Endothelial cell of umbilical vein (primary cell): ENCODE data around the gene PCDHB16. TPM values are rescaled to one million over a fixed set of nuclear protein-coding genes. Genes with fewer than 3 reads are reported as not detected.
A peak's percentile ranks its signal among the peaks of the same experiment; 100 is the strongest.

ENCODE experiments used
- Bru-seq: library from RNA; stranded (reverse); fragments of 400-500 nt; gene quantifications from one replicate; lab custom pipeline; 2021; lab: Mats Ljungman, UMichigan
- BruChase-seq, 2 experiments: library from RNA; stranded (reverse); fragments of 400-500 nt; gene quantifications; one replicate each; lab custom pipeline; 2021; lab: Mats Ljungman, UMichigan
- BruUV-seq: library from RNA; stranded (reverse); fragments of 400-500 nt; replicated peaks from 2 replicates; lab custom pipeline; 2021; lab: Mats Ljungman, UMichigan
- CTCF ChIA-PET: fragments of 300-600, 350-600 bp; sonication (Branson Sonifier 250); formaldehyde crosslinking; loops from one replicate; lab custom pipeline; 2021; ENCODE audit warnings: antibody characterized with exemption, inconsistent platforms; lab: Charles Lee
- POLR2A ChIA-PET: fragments of 300-600, 350-600 bp; sonication (Branson Sonifier 250); formaldehyde crosslinking; loops from one replicate; lab custom pipeline; 2021; ENCODE audit warnings: antibody characterized with exemption, inconsistent platforms; lab: Charles Lee
- DNase-seq: peaks from one replicate; pipeline ENCODE4 v3.0.0-alpha.2; 2011; ENCODE audit warnings: low read depth, low spot score
- FAIRE-seq: peaks from 2 replicates; lab custom pipeline; 2011; peaks lifted over from hg19 to GRCh38; lab: Jason Lieb, UNC
- H2AFZ ChIP-seq: 2 replicates; pipeline ENCODE4 v1.6.0; 2012; ENCODE audit warnings: low read depth, low read length, control low read depth, inconsistent platforms
- H3K27ac ChIP-seq: 2 replicates; pipeline ENCODE4 v1.5.1; 2011; ENCODE audit warnings: low read depth, mild to moderate bottlenecking, control low read depth, low read length, moderate library complexity; ENCODE audit not compliant: insufficient read depth
- H3K27me3 ChIP-seq, 2 experiments: 2 replicates each; pipeline versions ENCODE4 v1.6.0 to v1.6.1; 2011; ENCODE audit warnings: low read length in 2 of 2, mixed read lengths in 1 of 2; ENCODE audit not compliant: control insufficient read depth in 2 of 2, insufficient read depth in 2 of 2
- H3K36me3 ChIP-seq, 2 experiments: 2 replicates in 1 of 2; 3 replicates in 1 of 2; pipeline ENCODE4 v1.5.1; 2011; ENCODE audit warnings: low read length in 2 of 2, mild to moderate bottlenecking in 1 of 2, moderate library complexity in 1 of 2; ENCODE audit not compliant: control insufficient read depth in 2 of 2, insufficient read depth in 2 of 2; ENCODE audit errors: extremely low read depth in 1 of 2
- H3K4me1 ChIP-seq: 3 replicates; pipeline ENCODE4 v1.5.1; 2011; ENCODE audit warnings: mild to moderate bottlenecking, low read length; ENCODE audit not compliant: control insufficient read depth, insufficient read depth; ENCODE audit errors: extremely low read depth
- H3K4me2 ChIP-seq: 2 replicates; pipeline ENCODE4 v1.6.1; 2011; ENCODE audit warnings: low read length, control low read depth, mixed read lengths; ENCODE audit not compliant: insufficient read depth
- H3K4me3 ChIP-seq, 3 experiments: fragments of 200-600 bp in 1 of 3; sonication (generic), shearing (Covaris generic) in 1 of 3; replicated peaks in 1 of 3; 2 replicates each; pipeline ENCODE4 v1.5.1; 2011 to 2016; ENCODE audit warnings: control low read depth in 3 of 3, low read length in 3 of 3, mild to moderate bottlenecking in 2 of 3, inconsistent platforms in 1 of 3, low read depth in 1 of 3, moderate library complexity in 1 of 3; ENCODE audit not compliant: insufficient read depth in 1 of 3
- H3K79me2 ChIP-seq: 2 replicates; pipeline ENCODE4 v1.6.0; 2012; ENCODE audit warnings: low read length, inconsistent platforms; ENCODE audit not compliant: control insufficient read depth, insufficient read depth
- H3K9ac ChIP-seq: replicated peaks from 2 replicates; pipeline ENCODE3; 2011; ENCODE audit warnings: low read length, control low read depth; ENCODE audit not compliant: insufficient read depth; ENCODE audit errors: extremely low read depth
- H3K9me1 ChIP-seq: replicated peaks from 3 replicates; pipeline ENCODE4 v1.6.0; 2011; ENCODE audit warnings: mild to moderate bottlenecking, low read length; ENCODE audit not compliant: control insufficient read depth, insufficient read depth; ENCODE audit errors: extremely low read depth
- H3K9me3 ChIP-seq: replicated peaks from 2 replicates; pipeline ENCODE4 v1.5.1; 2012; ENCODE audit warnings: low read length, inconsistent platforms; ENCODE audit not compliant: control insufficient read depth, insufficient read depth
- H4K20me1 ChIP-seq: replicated peaks from 2 replicates; pipeline ENCODE3; 2011; ENCODE audit warnings: mild to moderate bottlenecking, low read length; ENCODE audit not compliant: control insufficient read depth, insufficient read depth; ENCODE audit errors: extremely low read depth
- CTCF ChIP-seq, 2 donors: IDR thresholded peaks; 1 replicate in 1 of 2; 2 replicates in 1 of 2; pipeline ENCODE4 v1.5.1; 2011; ENCODE audit warnings: low read length in 2 of 2, mild to moderate bottlenecking in 2 of 2, moderate library complexity in 2 of 2, control low read depth in 1 of 2, inconsistent platforms in 1 of 2, low read depth in 1 of 2; ENCODE audit not compliant: insufficient read depth in 1 of 2; ENCODE audit errors: extremely low read depth in 1 of 2
- GATA2 ChIP-seq: IDR thresholded peaks from 2 replicates; pipeline ENCODE4 v1.7.0; 2011; ENCODE audit warnings: low read depth, mild to moderate bottlenecking, moderate library complexity, mixed read lengths, low read length; ENCODE audit not compliant: insufficient read length, insufficient read depth
- dilution Hi-C: fragments of 300-500 bp; cut with MboI; formaldehyde crosslinking; loops from one replicate; pipeline ENCODE4 v1.15.0; 2019; ENCODE audit warnings: low sequenced_read_pairs; ENCODE audit not compliant: extremely low pct_ligation_motif_present
- intact Hi-C: fragments of 100-400 bp; cut with micrococcal nuclease; formaldehyde crosslinking; loops from one replicate; pipeline ENCODE4 v1.10.0; 2022
- long read RNA-seq: library from polyadenylated mRNA; stranded (forward); transcript quantifications from one replicate; pipeline ENCODE4 v2.0.0, GENCODE V29; 2021
- polyA minus RNA-seq, 3 experiments: library from RNA; depleted of rRNA, polyadenylated mRNA; stranded (reverse); fragments of >200 nt; gene quantifications; 1 replicate in 1 of 3; 2 replicates in 2 of 3; pipeline ENCODE4 v1.2.3, GENCODE V29; 2011
- polyA plus RNA-seq, 4 experiments: library from polyadenylated mRNA; depleted of rRNA in 3 of 4; stranded (reverse) in 3 of 4; unstranded in 1 of 4; fragments of >200 nt; gene quantifications; 2 replicates each; pipeline versions ENCODE4 v1.2.1 to v1.2.3, GENCODE V29; 2011 to 2012; ENCODE audit warnings: missing spikeins in 1 of 4
- total RNA-seq: library from RNA; stranded (reverse); gene quantifications from 2 replicates; pipeline ENCODE4 v1.2.3, GENCODE V29; 2021

The PCDHB16 gene
- total RNA-seq (0.12 and 0.22 TPM in 2 replicates), polyA plus RNA-seq (0.18 and 0.33 TPM in 2 replicates), polyA minus RNA-seq (0.66 and 0.83 TPM in 2 replicates), Bru-seq, nascent RNA (not detected), BruChase-seq, experiment 1, labeled RNA remaining after a 6-hour chase (percentile 30 among the genes with signal in this experiment), BruChase-seq, experiment 2, labeled RNA remaining after a 2-hour chase (percentile 26 among the genes with signal in this experiment)
- polyA plus RNA-seq (2011; cell fraction: cytosol; rRNA removed): 0.15 and 0.17 TPM in 2 replicates
- 0.07 and 0.12 TPM in 2 replicates for polyA plus RNA-seq (2011; cell fraction: nucleus; rRNA removed)
- polyA plus RNA-seq (2012): 0.11 and 0.18 TPM in 2 replicates
- not detected for polyA minus RNA-seq (2011; cell fraction: cytosol; rRNA and poly(A)+ RNA removed)
- polyA minus RNA-seq (2011; cell fraction: nucleus; rRNA and poly(A)+ RNA removed): 0.19 and 0.38 TPM in 2 replicates
- long read RNA-seq: 0 reads

- H3K9me3 ChIP-seq: no peaks in the 10 kb centered on the region
- no peak within 1 kb of the TSS for H3K4me3 ChIP-seq
- ChIA-PET POLR2A (no interaction called here), CTCF (interaction anchor here (1.0 to 1.9 kb wide), 3 partner anchors 10 to 382 kb away, joined by 3 to 6 read pairs (median 4); partner anchors contain the start of gene PCDHB10)
- no peak within 1 kb of the TSS for H2AFZ ChIP-seq
- no peaks in the 10 kb centered on the region for H3K4me1 ChIP-seq
- no peaks in the 10 kb centered on the region for H4K20me1 ChIP-seq
- FAIRE-seq: no peak
- no peak within 1 kb of the TSS for H3K9ac ChIP-seq
- H3K27me3 ChIP-seq: no peaks in the 10 kb centered on the region
- H3K9me1 ChIP-seq: no peaks in the 10 kb centered on the region
- H3K79me2 ChIP-seq: no peaks in the 10 kb centered on the region
- no peak within 1 kb of the TSS for H3K4me2 ChIP-seq
- H3K36me3 ChIP-seq: no peaks in the 10 kb centered on the region
- BruUV-seq: no TSS peak
- dilution Hi-C loops: no loop called here
- TF ChIP-seq CTCF (IDR thresholded peaks at IDR 0.05; ENCODE audit: extremely low read depth in 1 of 2, insufficient read depth in 1 of 2, low read depth in 1 of 2, low read length in 2 of 2) (peak in 1 of 2 donors; percentile 4), GATA2 (no peak)
- no peak within 1 kb of the TSS for H3K27ac ChIP-seq
- DNase-seq: peak; percentile 16
- intact Hi-C loops: no loop called here
Measured at GRCh38 chr5:141182248-141182647, at the start of gene PCDHB16. PCDHB16 (plus strand) TSS chr5:141182387; CDS start chr5:141182560, 173 bp downstream.
